MM.1S (cell line): Measurements from ENCODE around the gene PCDH9.

Experiments
- DNase-seq: peaks from one replicate; pipeline ENCODE4 v3.0.0-alpha.2; 2015
- H2AFZ ChIP-seq: fragments of 300-600 bp; sonication (generic); 2 replicates; pipeline ENCODE4 v1.6.0; 2016; ENCODE audit warnings: antibody characterized with exemption, low read length
- H3F3A ChIP-seq: fragments of 300-600 bp; sonication (generic); 2 replicates; pipeline ENCODE4 v1.6.1; 2016; ENCODE audit warnings: mild to moderate bottlenecking, antibody characterized with exemption, low read length, moderate library complexity, mixed read lengths; ENCODE audit not compliant: insufficient read depth
- H3K27ac ChIP-seq: fragments of 300-600 bp; sonication (generic); 2 replicates; pipeline ENCODE4 v1.5.1; 2016; ENCODE audit warnings: mild to moderate bottlenecking, low read length
- H3K27me3 ChIP-seq: fragments of 300-600 bp; sonication (generic); replicated peaks from 2 replicates; pipeline ENCODE4 v1.6.0; 2016; ENCODE audit warnings: low read length; ENCODE audit not compliant: insufficient read depth
- H3K36me3 ChIP-seq: fragments of 300-600 bp; sonication (generic); replicated peaks from 2 replicates; pipeline ENCODE4 v1.6.1; 2016; ENCODE audit warnings: mild to moderate bottlenecking, low read length, mixed read lengths; ENCODE audit not compliant: insufficient read depth
- H3K4me1 ChIP-seq: fragments of 300-600 bp; sonication (generic); 2 replicates; pipeline ENCODE4 v1.6.1; 2016; ENCODE audit warnings: low read length, mixed read lengths
- H3K4me2 ChIP-seq: fragments of 300-600 bp; sonication (generic); 2 replicates; pipeline ENCODE4 v1.6.0; 2016; ENCODE audit warnings: low read depth, low read length
- H3K4me3 ChIP-seq: fragments of 300-600 bp; sonication (generic); 2 replicates; pipeline ENCODE4 v1.5.1; 2016; ENCODE audit warnings: low read length, mixed read lengths
- H3K79me2 ChIP-seq: fragments of 300-600 bp; sonication (generic); 2 replicates; pipeline ENCODE4 v1.6.1; 2016; ENCODE audit warnings: mixed run types, low read length, mixed read lengths
- H3K9ac ChIP-seq: fragments of 300-600 bp; sonication (generic); 2 replicates; pipeline ENCODE4 v1.6.1; 2016; ENCODE audit warnings: low read length, mixed read lengths
- H3K9me2 ChIP-seq: fragments of 300-600 bp; sonication (generic); replicated peaks from 2 replicates; pipeline ENCODE4 v1.6.1; 2016; ENCODE audit warnings: mild to moderate bottlenecking, low read length, mixed read lengths; ENCODE audit not compliant: insufficient read depth
- H3K9me3 ChIP-seq: fragments of 300-600 bp; sonication (generic); replicated peaks from 2 replicates; pipeline ENCODE4 v1.6.1; 2016; ENCODE audit warnings: mild to moderate bottlenecking, low read length, mixed read lengths; ENCODE audit not compliant: insufficient read depth
- H4K20me1 ChIP-seq: fragments of 300-600 bp; sonication (generic); 2 replicates; pipeline ENCODE4 v1.6.1; 2016; ENCODE audit warnings: mild to moderate bottlenecking, low read length, moderate library complexity, mixed read lengths; ENCODE audit not compliant: insufficient read depth
- EZH2 ChIP-seq: fragments of 300-600 bp; sonication (generic); optimal IDR thresholded peaks from 2 replicates; pipeline ENCODE3; 2017; ENCODE audit warnings: low read depth, mild to moderate bottlenecking, antibody characterized with exemption, low read length, mixed read lengths
- EZH2phosphoT487 ChIP-seq: fragments of 300-600 bp; sonication (generic); IDR thresholded peaks from 2 replicates; pipeline ENCODE4 v1.6.1; 2018; ENCODE audit warnings: antibody characterized with exemption, low read length
- TF ChIP-seq, protein P1 (sequence below): fragments of 300-600 bp; sonication (generic); IDR thresholded peaks from 2 replicates; pipeline ENCODE4 v1.5.1; 2016; ENCODE audit warnings: antibody characterized with exemption, low read length, mixed read lengths

Gene PCDH9

DNA sequence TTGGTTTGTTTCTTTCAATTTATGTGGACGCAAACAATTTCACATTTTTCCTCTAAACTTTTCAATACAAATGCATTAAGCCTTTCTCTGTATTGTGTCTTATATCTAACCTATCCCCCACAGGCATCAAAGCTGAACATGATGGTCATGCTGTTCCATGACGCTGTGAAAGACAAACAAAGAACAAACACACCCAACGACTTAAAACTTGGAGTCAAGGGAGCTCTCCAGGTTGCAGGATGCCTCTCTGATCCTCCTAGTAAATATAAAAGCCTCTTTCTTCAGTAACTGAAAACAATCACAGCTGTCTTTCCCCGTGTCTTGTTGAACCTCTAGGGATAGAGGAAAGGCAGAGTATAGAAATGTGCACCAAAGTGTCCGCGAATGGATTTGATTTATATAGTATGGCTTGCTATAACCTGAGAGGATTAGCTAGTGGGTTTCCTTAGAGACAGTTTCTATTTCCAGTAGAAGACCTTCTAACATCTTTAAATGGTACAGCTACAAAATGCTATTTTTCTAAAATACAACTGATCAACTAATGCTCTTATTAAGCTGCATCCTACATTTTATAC, 43.1 kb downstream of the PCDH9 start:
- DNase-seq = no peak
- no peak overlapping the region for H3K27ac ChIP-seq
- no peaks in the 10 kb centered on the region for H3K9me2 ChIP-seq
- no peak overlapping the region for H3K4me2 ChIP-seq
- H2AFZ ChIP-seq = no peak overlapping the region
- H3K36me3 ChIP-seq = no peaks in the 10 kb centered on the region
- TF ChIP-seq, protein P1, sequence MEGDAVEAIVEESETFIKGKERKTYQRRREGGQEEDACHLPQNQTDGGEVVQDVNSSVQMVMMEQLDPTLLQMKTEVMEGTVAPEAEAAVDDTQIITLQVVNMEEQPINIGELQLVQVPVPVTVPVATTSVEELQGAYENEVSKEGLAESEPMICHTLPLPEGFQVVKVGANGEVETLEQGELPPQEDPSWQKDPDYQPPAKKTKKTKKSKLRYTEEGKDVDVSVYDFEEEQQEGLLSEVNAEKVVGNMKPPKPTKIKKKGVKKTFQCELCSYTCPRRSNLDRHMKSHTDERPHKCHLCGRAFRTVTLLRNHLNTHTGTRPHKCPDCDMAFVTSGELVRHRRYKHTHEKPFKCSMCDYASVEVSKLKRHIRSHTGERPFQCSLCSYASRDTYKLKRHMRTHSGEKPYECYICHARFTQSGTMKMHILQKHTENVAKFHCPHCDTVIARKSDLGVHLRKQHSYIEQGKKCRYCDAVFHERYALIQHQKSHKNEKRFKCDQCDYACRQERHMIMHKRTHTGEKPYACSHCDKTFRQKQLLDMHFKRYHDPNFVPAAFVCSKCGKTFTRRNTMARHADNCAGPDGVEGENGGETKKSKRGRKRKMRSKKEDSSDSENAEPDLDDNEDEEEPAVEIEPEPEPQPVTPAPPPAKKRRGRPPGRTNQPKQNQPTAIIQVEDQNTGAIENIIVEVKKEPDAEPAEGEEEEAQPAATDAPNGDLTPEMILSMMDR = no peak
- TF ChIP-seq EZH2phosphoT487 (no peak), EZH2 (no peak)
- no peaks in the 10 kb centered on the region for H3K9me3 ChIP-seq
- no peaks in the 10 kb centered on the region for H3K79me2 ChIP-seq
- no peaks in the 10 kb centered on the region for H4K20me1 ChIP-seq
- no peak overlapping the region for H3K4me3 ChIP-seq
- H3K9ac ChIP-seq = no peak overlapping the region
- no peaks in the 10 kb centered on the region for H3K4me1 ChIP-seq
- no peaks in the 10 kb centered on the region for H3K27me3 ChIP-seq
- no peaks in the 10 kb centered on the region for H3F3A ChIP-seq

DNA sequence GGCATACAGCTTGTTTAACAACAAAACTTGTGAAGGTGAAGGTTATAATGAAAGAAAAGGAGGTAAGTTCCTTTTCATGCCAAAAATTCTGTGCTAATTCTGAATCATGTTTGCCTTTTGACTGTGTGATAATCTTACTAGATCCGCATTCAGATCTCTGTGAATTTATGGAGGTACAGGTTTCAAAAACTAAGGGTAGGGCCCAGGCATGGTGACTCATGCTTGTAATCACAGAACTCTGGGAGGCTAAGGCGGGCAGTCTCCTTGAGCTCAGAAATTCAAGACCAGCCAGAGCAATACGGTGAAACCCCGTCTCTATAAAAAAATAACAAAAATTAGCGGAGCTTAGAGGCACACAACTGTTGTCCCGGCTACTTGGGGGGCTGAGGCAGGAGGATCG, 45.9 kb downstream of the PCDH9 start:
- no peaks in the 10 kb centered on the region for H3K36me3 ChIP-seq
- H3K4me1 ChIP-seq = no peaks in the 10 kb centered on the region
- no peaks in the 10 kb centered on the region for H3K9me2 ChIP-seq
- no peaks in the 10 kb centered on the region for H3K79me2 ChIP-seq
- no peak overlapping the region for H2AFZ ChIP-seq
- H4K20me1 ChIP-seq = no peaks in the 10 kb centered on the region
- H3K27me3 ChIP-seq = no peaks in the 10 kb centered on the region
- no peaks in the 10 kb centered on the region for H3K9me3 ChIP-seq
- no peaks in the 10 kb centered on the region for H3F3A ChIP-seq
- no peak overlapping the region for H3K4me3 ChIP-seq
- H3K9ac ChIP-seq = no peak overlapping the region
- no peak overlapping the region for H3K27ac ChIP-seq
- no peak overlapping the region for H3K4me2 ChIP-seq
- TF ChIP-seq, protein P1 = no peak
- TF ChIP-seq EZH2phosphoT487 = no peak
- no peak for DNase-seq

DNA sequence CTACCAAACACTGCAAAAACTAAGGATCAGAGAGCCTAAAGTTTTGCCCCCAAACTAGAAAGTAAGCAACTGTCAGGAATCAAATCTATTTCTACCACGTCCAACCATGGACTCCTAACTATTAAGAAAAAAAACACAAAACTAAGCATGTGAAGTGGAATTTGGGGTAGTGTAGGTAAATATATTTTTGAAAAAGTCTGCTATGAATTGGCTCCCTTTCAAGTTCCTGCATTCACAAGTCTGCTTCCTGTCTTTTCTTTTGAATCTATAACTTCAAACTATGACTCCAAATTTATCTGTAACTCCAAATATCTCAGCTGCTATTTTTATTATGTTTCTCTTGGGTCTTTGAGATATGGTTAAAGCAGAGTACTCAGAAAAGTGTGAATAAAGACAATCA, 47.0 kb downstream of the PCDH9 start:
- no peak overlapping the region for H3K27ac ChIP-seq
- H3K27me3 ChIP-seq = no peaks in the 10 kb centered on the region
- no peak overlapping the region for H3K4me2 ChIP-seq
- H3K9ac ChIP-seq = no peak overlapping the region
- no peaks in the 10 kb centered on the region for H3F3A ChIP-seq
- H3K79me2 ChIP-seq = no peaks in the 10 kb centered on the region
- no peaks in the 10 kb centered on the region for H3K4me1 ChIP-seq
- no peaks in the 10 kb centered on the region for H3K9me3 ChIP-seq
- no peak overlapping the region for H2AFZ ChIP-seq
- no peak for TF ChIP-seq EZH2
- no peak for TF ChIP-seq EZH2phosphoT487
- TF ChIP-seq, protein P1 = no peak
- no peaks in the 10 kb centered on the region for H3K36me3 ChIP-seq
- no peaks in the 10 kb centered on the region for H3K9me2 ChIP-seq
- no peaks in the 10 kb centered on the region for H4K20me1 ChIP-seq
- no peak for DNase-seq
- no peak overlapping the region for H3K4me3 ChIP-seq
